Natural killer cell (primary cell): ENCODE results near the gene PCDHGA1. TPM values are rescaled to one million over a fixed set of nuclear protein-coding genes. Genes with fewer than 3 reads are reported as not detected.

Experiments
- ATAC-seq, 3 donors: fragments of 150-1000 bp in 2 of 3; fragments of 200-7000 bp in 1 of 3; cut with Tn5 transposase; 1 replicate in 1 of 3; 2 replicates in 2 of 3; pipeline ENCODE4 v1.10.0; 2021; ENCODE audit warnings: mild to moderate bottlenecking in 2 of 3, moderate library complexity in 2 of 3
- DNase-seq, 2 donors: peaks; one replicate each; pipeline versions ENCODE4 v3.0.0 to v3.0.0-alpha.2; 2013 to 2021; ENCODE audit warnings: mixed read lengths in 1 of 2
- H3K27ac ChIP-seq: one replicate; pipeline ENCODE4 v1.5.1; 2013; ENCODE audit warnings: mild to moderate bottlenecking, low read length
- H3K27me3 ChIP-seq: one replicate; pipeline ENCODE4 v1.6.1; 2013; ENCODE audit warnings: low read length; ENCODE audit not compliant: control insufficient read depth, insufficient read depth
- H3K36me3 ChIP-seq: one replicate; pipeline ENCODE4 v1.6.1; 2013; ENCODE audit warnings: low read length; ENCODE audit not compliant: control insufficient read depth, insufficient read depth
- H3K4me1 ChIP-seq: one replicate; pipeline ENCODE4 v1.6.1; 2013; ENCODE audit warnings: low read length; ENCODE audit not compliant: control insufficient read depth, insufficient read depth
- H3K4me3 ChIP-seq: one replicate; pipeline ENCODE4 v1.5.1; 2013; ENCODE audit warnings: low read length
- H3K9me3 ChIP-seq: one replicate; pipeline ENCODE4 v1.6.1; 2013; ENCODE audit warnings: low read length; ENCODE audit not compliant: control insufficient read depth, insufficient read depth
- H3K27ac Mint-ChIP-seq, 2 donors: one replicate each; pipeline ENCODE4 v1.8.0; 2022; ENCODE audit warnings: mild to moderate bottlenecking in 2 of 2, mixed read lengths in 2 of 2, moderate library complexity in 1 of 2
- H3K27me3 Mint-ChIP-seq, 2 donors: one replicate each; pipeline ENCODE4 v1.8.0; 2022; ENCODE audit warnings: low read depth in 2 of 2, mixed read lengths in 2 of 2
- H3K36me3 Mint-ChIP-seq: one replicate; pipeline ENCODE4 v1.8.0; 2022; ENCODE audit warnings: mixed read lengths
- H3K4me1 Mint-ChIP-seq, 2 donors: one replicate each; pipeline ENCODE4 v1.8.0; 2022; ENCODE audit warnings: mixed read lengths in 2 of 2
- H3K4me3 Mint-ChIP-seq: one replicate; pipeline ENCODE4 v1.8.0; 2022; ENCODE audit warnings: mild to moderate bottlenecking, moderate library complexity, mixed read lengths
- H3K9me3 Mint-ChIP-seq, 2 donors: one replicate each; pipeline ENCODE4 v1.8.0; 2022; ENCODE audit warnings: mixed read lengths in 2 of 2
- WGBS: methylation state at CpG from one replicate; pipeline ENCODE4 v1.1.7; 2013; ENCODE audit warnings: missing lambda C conversion rate; ENCODE audit not compliant: insufficient coverage; 5-methylcytosine and 5-hydroxymethylcytosine counted together
- intact Hi-C: fragments of 100-400 bp; cut with micrococcal nuclease; formaldehyde crosslinking; loops from one replicate; pipeline ENCODE4 v1.14.2; 2022
- total RNA-seq, 4 donors: library from RNA; stranded (reverse); fragments of 120-200 nt in 1 of 4; gene quantifications; one replicate each; pipeline versions ENCODE4 v1.2.3 to v1.2.4, GENCODE V29; 2013 to 2022
- TF ChIP-seq, protein P1 (sequence below): fragments of 200-600 bp; IDR thresholded peaks from one replicate; pipeline ENCODE4 v1.8.0; 2022; ENCODE audit warnings: antibody characterized with exemption

PCDHGA1 gene
- total RNA-seq, 3 donors from 2014 or later (not counting 1 experiment from before 2014, with no cell fraction given) = not detected

DNA sequence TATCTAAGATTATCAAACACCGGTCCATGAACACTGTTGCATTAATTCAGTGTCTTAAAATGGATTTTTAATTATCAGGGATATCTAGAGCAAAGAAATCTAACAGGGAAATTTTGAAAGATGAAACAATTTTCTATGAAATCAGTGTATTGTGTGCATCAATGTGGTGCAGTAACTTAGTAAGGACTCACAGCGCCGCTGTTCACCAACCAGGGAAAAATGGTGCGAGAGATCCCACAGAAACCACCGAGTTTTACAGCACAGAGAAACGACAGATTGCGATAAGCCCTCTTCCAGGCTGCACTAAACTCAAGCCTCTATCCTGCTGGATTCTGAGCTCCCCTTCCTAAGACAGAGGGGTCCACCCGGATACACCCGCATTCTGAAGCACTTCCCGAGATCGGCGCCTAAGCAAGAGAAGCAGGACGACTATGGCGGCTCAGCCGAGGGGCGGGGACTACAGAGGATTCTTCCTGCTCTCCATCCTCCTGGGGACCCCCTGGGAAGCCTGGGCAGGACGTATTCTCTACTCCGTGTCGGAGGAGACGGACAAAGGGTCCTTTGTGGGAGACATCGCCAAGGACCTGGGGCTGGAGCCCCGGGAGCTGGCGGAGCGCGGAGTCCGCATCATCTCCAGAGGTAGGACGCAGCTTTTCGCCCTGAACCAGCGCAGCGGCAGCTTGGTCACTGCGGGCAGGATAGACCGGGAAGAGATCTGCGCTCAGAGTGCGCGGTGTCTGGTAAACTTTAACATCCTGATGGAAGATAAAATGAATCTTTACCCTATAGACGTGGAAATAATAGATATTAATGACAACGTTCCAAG is 52.4 kb downstream of the PCDHGA1 start, which contains the start of gene PCDHGA7:
TSS of gene PCDHGA7 (plus strand) at position 274 of the 826 bp plus-strand sequence. CDS start at position 432, 158 bp downstream.
- 24% methylated on average over 37 of the region's 37 CpGs for WGBS
- no peaks in the 10 kb centered on the region for H3K36me3 Mint-ChIP-seq
- ATAC-seq (peak in 2 of 3 donors; percentile 46 to 50), DNase-seq (peak in 1 of 2 donors; percentile 12)
- intact Hi-C loops = no loop called here
- H3K4me3 ChIP-seq = peak within 1 kb of the TSS; percentile 9
- no peak within 1 kb of the TSS for H3K27ac Mint-ChIP-seq
- H3K9me3 Mint-ChIP-seq = peaks cover 0 to 3% of the 10 kb centered on the region in 2 donors
- peaks cover 63 to 80% of the 10 kb centered on the region in 2 donors for H3K27me3 Mint-ChIP-seq
- H3K4me1 ChIP-seq = peaks cover 4% of the 10 kb centered on the region
- H3K4me1 Mint-ChIP-seq = peaks cover 0 to 8% of the 10 kb centered on the region in 2 donors
- TF ChIP-seq, protein P1, sequence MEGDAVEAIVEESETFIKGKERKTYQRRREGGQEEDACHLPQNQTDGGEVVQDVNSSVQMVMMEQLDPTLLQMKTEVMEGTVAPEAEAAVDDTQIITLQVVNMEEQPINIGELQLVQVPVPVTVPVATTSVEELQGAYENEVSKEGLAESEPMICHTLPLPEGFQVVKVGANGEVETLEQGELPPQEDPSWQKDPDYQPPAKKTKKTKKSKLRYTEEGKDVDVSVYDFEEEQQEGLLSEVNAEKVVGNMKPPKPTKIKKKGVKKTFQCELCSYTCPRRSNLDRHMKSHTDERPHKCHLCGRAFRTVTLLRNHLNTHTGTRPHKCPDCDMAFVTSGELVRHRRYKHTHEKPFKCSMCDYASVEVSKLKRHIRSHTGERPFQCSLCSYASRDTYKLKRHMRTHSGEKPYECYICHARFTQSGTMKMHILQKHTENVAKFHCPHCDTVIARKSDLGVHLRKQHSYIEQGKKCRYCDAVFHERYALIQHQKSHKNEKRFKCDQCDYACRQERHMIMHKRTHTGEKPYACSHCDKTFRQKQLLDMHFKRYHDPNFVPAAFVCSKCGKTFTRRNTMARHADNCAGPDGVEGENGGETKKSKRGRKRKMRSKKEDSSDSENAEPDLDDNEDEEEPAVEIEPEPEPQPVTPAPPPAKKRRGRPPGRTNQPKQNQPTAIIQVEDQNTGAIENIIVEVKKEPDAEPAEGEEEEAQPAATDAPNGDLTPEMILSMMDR = no peak
- peak within 1 kb of the TSS; percentile 28 for H3K4me3 Mint-ChIP-seq
- H3K36me3 ChIP-seq = no peaks in the 10 kb centered on the region
- H3K27me3 ChIP-seq = peaks cover 48% of the 10 kb centered on the region
- no peak within 1 kb of the TSS for H3K27ac ChIP-seq
- H3K9me3 ChIP-seq = peaks cover 26% of the 10 kb centered on the region

DNA sequence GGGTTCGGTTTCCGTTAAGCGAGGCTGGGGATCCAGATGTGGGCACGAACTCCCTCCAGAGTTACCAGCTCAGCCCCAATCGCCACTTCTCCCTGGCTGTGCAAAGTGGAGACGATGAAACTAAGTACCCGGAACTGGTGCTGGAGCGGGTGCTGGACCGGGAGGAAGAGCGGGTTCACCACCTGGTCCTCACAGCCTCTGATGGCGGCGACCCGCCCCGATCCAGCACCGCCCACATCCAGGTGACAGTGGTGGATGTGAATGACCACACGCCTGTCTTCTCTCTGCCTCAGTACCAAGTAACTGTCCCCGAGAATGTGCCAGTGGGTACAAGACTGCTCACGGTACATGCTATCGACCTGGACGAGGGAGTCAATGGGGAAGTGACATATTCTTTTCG is 53.0 kb downstream of the PCDHGA1 start:
- H3K9me3 ChIP-seq = peaks cover 27% of the 10 kb centered on the region
- H3K9me3 Mint-ChIP-seq = peaks cover 0 to 3% of the 10 kb centered on the region in 2 donors
- H3K27ac Mint-ChIP-seq = no peak overlapping the region

GRCh38 chr5:141384471-141385267 is 54.4 kb downstream of the PCDHGA1 start:
- Mint-ChIP-seq H3K27ac (no peak overlapping the region), H3K9me3 (peaks cover 0 to 3% of the 10 kb centered on the region in 2 donors), H3K4me1 (peaks cover 0 to 8% of the 10 kb centered on the region in 2 donors), H3K27me3 (peaks cover 69 to 77% of the 10 kb centered on the region in 2 donors), H3K4me3 (no peak overlapping the region), H3K36me3 (no peaks in the 10 kb centered on the region)
- Histone ChIP-seq H3K4me3 (no peak overlapping the region), H3K36me3 (no peaks in the 10 kb centered on the region), H3K9me3 (peaks cover 36% of the 10 kb centered on the region), H3K27me3 (peaks cover 51% of the 10 kb centered on the region), H3K27ac (no peak overlapping the region), H3K4me1 (peaks cover 4% of the 10 kb centered on the region)
- TF ChIP-seq, protein P1 = no peak
- intact Hi-C loops = loop anchor here (5.0 kb wide), 1 partner anchor 38 kb away; the partner anchor contains the start of gene PCDHGA11
- ATAC-seq (no peak), DNase-seq (no peak)
- 49% methylated on average over 43 of the region's 43 CpGs for whole genome bisulfite sequencing

More for the DNA sequence above, 53.0 kb downstream of the PCDHGA1 start:
- no peak overlapping the region for H3K27ac ChIP-seq
- intact Hi-C loops = no loop called here
- H3K36me3 ChIP-seq = no peaks in the 10 kb centered on the region
- no peaks in the 10 kb centered on the region for H3K36me3 Mint-ChIP-seq
- peaks cover 4% of the 10 kb centered on the region for H3K4me1 ChIP-seq
- H3K4me1 Mint-ChIP-seq = peaks cover 0 to 8% of the 10 kb centered on the region in 2 donors
- H3K27me3 ChIP-seq = peaks cover 50% of the 10 kb centered on the region
- TF ChIP-seq, protein P1 = no peak
- WGBS = 43% methylated on average over 21 of the region's 21 CpGs
- H3K27me3 Mint-ChIP-seq = peaks cover 65 to 80% of the 10 kb centered on the region in 2 donors
- no peak for ATAC-seq
- DNase-seq = no peak
- no peak overlapping the region for H3K4me3 Mint-ChIP-seq
- no peak overlapping the region for H3K4me3 ChIP-seq
